Liver (tissue), 3 donors: ENCODE results near the gene ZNF548.

Experiments used
- CTCF ChIP-seq: fragments of 150-350 bp; IDR thresholded peaks from 2 replicates; pipeline ENCODE4 v1.5.1; 2017; ENCODE audit warnings: improper control_type of control experiment, low read depth, low read length; ENCODE audit not compliant: missing input control
- GABPA ChIP-seq, 2 donors: IDR thresholded peaks in 1 of 2; conservative IDR thresholded peaks in 1 of 2; 2 replicates each; pipeline ENCODE4 v1.6.1; 2016; ENCODE audit warnings: antibody characterized with exemption in 2 of 2, mild to moderate bottlenecking in 1 of 2, moderate library complexity in 1 of 2
- JUND ChIP-seq, 2 donors: IDR thresholded peaks; 2 replicates each; pipeline ENCODE4 v1.6.1; 2016; ENCODE audit warnings: antibody characterized with exemption in 2 of 2
- NR2F2 ChIP-seq: IDR thresholded peaks from 2 replicates; pipeline ENCODE4 v1.6.1; 2016; ENCODE audit warnings: antibody characterized with exemption
- REST ChIP-seq: IDR thresholded peaks from 2 replicates; pipeline ENCODE4 v1.6.1; 2016; ENCODE audit warnings: antibody characterized with exemption, mild to moderate bottlenecking
- SP1 ChIP-seq: IDR thresholded peaks from 2 replicates; pipeline ENCODE4 v1.6.1; 2018; ENCODE audit warnings: antibody characterized with exemption, mild to moderate bottlenecking
- TAF1 ChIP-seq: conservative IDR thresholded peaks from 2 replicates; pipeline ENCODE4 v1.6.1; 2016; ENCODE audit warnings: antibody characterized with exemption, mild to moderate bottlenecking
- YY1 ChIP-seq: IDR thresholded peaks from 2 replicates; pipeline ENCODE4 v1.6.1; 2016; ENCODE audit warnings: antibody characterized with exemption, mild to moderate bottlenecking
- ZBTB33 ChIP-seq: IDR thresholded peaks from 2 replicates; pipeline ENCODE4 v1.6.1; 2016; ENCODE audit warnings: antibody characterized with exemption
- donor health status: healthy.
- donor health status: healthy.

- TF ChIP-seq SP1, result no peak
- no peak for TF ChIP-seq CTCF
- no peak for TF ChIP-seq YY1
- no peak for TF ChIP-seq TAF1
- no peak for TF ChIP-seq REST
- no peak for TF ChIP-seq GABPA (IDR thresholded peaks at IDR 0.05 in 1 of 2, conservative IDR thresholded peaks at IDR 0.05 in 1 of 2)
- no peak for TF ChIP-seq ZBTB33
- no peak for TF ChIP-seq JUND (IDR thresholded peaks at IDR 0.05)
- TF ChIP-seq NR2F2, result no peak
These were observed 48.3 kb downstream of the ZNF548 start for GRCh38 chr19:57437931-57438330.
